Endothelial cell of umbilical vein (primary cell): ENCODE measurements around the gene PTGER3. TPM values are rescaled to one million over a fixed set of nuclear protein-coding genes. Genes with fewer than 3 reads are reported as not detected.

Experiments
- BruUV-seq: library from RNA; stranded (reverse); fragments of 400-500 nt; replicated peaks from 2 replicates; lab custom pipeline; 2021; lab: Mats Ljungman, UMichigan
- CTCF ChIA-PET: fragments of 300-600, 350-600 bp; sonication (Branson Sonifier 250); formaldehyde crosslinking; loops from one replicate; lab custom pipeline; 2021; ENCODE audit warnings: antibody characterized with exemption, inconsistent platforms; lab: Charles Lee
- POLR2A ChIA-PET: fragments of 300-600, 350-600 bp; sonication (Branson Sonifier 250); formaldehyde crosslinking; loops from one replicate; lab custom pipeline; 2021; ENCODE audit warnings: antibody characterized with exemption, inconsistent platforms; lab: Charles Lee
- DNase-seq: peaks from one replicate; pipeline ENCODE4 v3.0.0-alpha.2; 2011; ENCODE audit warnings: low read depth, low spot score
- FAIRE-seq: peaks from 2 replicates; lab custom pipeline; 2011; peaks lifted over from hg19 to GRCh38; lab: Jason Lieb, UNC
- H2AFZ ChIP-seq: 2 replicates; pipeline ENCODE4 v1.6.0; 2012; ENCODE audit warnings: low read depth, low read length, control low read depth, inconsistent platforms
- H3K27ac ChIP-seq: 2 replicates; pipeline ENCODE4 v1.5.1; 2011; ENCODE audit warnings: low read depth, mild to moderate bottlenecking, control low read depth, low read length, moderate library complexity; ENCODE audit not compliant: insufficient read depth
- H3K27me3 ChIP-seq, 2 experiments: 2 replicates each; pipeline versions ENCODE4 v1.6.0 to v1.6.1; 2011; ENCODE audit warnings: low read length in 2 of 2, mixed read lengths in 1 of 2; ENCODE audit not compliant: control insufficient read depth in 2 of 2, insufficient read depth in 2 of 2
- H3K36me3 ChIP-seq, 2 experiments: 2 replicates in 1 of 2; 3 replicates in 1 of 2; pipeline ENCODE4 v1.5.1; 2011; ENCODE audit warnings: low read length in 2 of 2, mild to moderate bottlenecking in 1 of 2, moderate library complexity in 1 of 2; ENCODE audit not compliant: control insufficient read depth in 2 of 2, insufficient read depth in 2 of 2; ENCODE audit errors: extremely low read depth in 1 of 2
- H3K4me1 ChIP-seq: 3 replicates; pipeline ENCODE4 v1.5.1; 2011; ENCODE audit warnings: mild to moderate bottlenecking, low read length; ENCODE audit not compliant: control insufficient read depth, insufficient read depth; ENCODE audit errors: extremely low read depth
- H3K4me2 ChIP-seq: 2 replicates; pipeline ENCODE4 v1.6.1; 2011; ENCODE audit warnings: low read length, control low read depth, mixed read lengths; ENCODE audit not compliant: insufficient read depth
- H3K4me3 ChIP-seq, 3 experiments: fragments of 200-600 bp in 1 of 3; sonication (generic), shearing (Covaris generic) in 1 of 3; replicated peaks in 1 of 3; 2 replicates each; pipeline ENCODE4 v1.5.1; 2011 to 2016; ENCODE audit warnings: control low read depth in 3 of 3, low read length in 3 of 3, mild to moderate bottlenecking in 2 of 3, inconsistent platforms in 1 of 3, low read depth in 1 of 3, moderate library complexity in 1 of 3; ENCODE audit not compliant: insufficient read depth in 1 of 3
- H3K79me2 ChIP-seq: 2 replicates; pipeline ENCODE4 v1.6.0; 2012; ENCODE audit warnings: low read length, inconsistent platforms; ENCODE audit not compliant: control insufficient read depth, insufficient read depth
- H3K9ac ChIP-seq: replicated peaks from 2 replicates; pipeline ENCODE3; 2011; ENCODE audit warnings: low read length, control low read depth; ENCODE audit not compliant: insufficient read depth; ENCODE audit errors: extremely low read depth
- H3K9me1 ChIP-seq: replicated peaks from 3 replicates; pipeline ENCODE4 v1.6.0; 2011; ENCODE audit warnings: mild to moderate bottlenecking, low read length; ENCODE audit not compliant: control insufficient read depth, insufficient read depth; ENCODE audit errors: extremely low read depth
- H3K9me3 ChIP-seq: replicated peaks from 2 replicates; pipeline ENCODE4 v1.5.1; 2012; ENCODE audit warnings: low read length, inconsistent platforms; ENCODE audit not compliant: control insufficient read depth, insufficient read depth
- H4K20me1 ChIP-seq: replicated peaks from 2 replicates; pipeline ENCODE3; 2011; ENCODE audit warnings: mild to moderate bottlenecking, low read length; ENCODE audit not compliant: control insufficient read depth, insufficient read depth; ENCODE audit errors: extremely low read depth
- EZH2 ChIP-seq: IDR thresholded peaks from 2 replicates; pipeline ENCODE4 v1.6.1; 2012; ENCODE audit warnings: borderline replicate concordance, low read depth, mild to moderate bottlenecking, moderate library complexity, low read length, inconsistent platforms; ENCODE audit not compliant: severe bottlenecking
- FOS ChIP-seq: IDR thresholded peaks from 2 replicates; pipeline ENCODE4 v1.6.1; 2011; ENCODE audit warnings: mild to moderate bottlenecking, low read length, moderate library complexity, borderline replicate concordance; ENCODE audit not compliant: insufficient read depth
- GATA2 ChIP-seq: IDR thresholded peaks from 2 replicates; pipeline ENCODE4 v1.7.0; 2011; ENCODE audit warnings: low read depth, mild to moderate bottlenecking, moderate library complexity, mixed read lengths, low read length; ENCODE audit not compliant: insufficient read length, insufficient read depth
- JUN ChIP-seq: IDR thresholded peaks from 2 replicates; pipeline ENCODE4 v1.6.1; 2011; ENCODE audit warnings: borderline replicate concordance, low read depth; ENCODE audit not compliant: insufficient read length, insufficient read depth
- MYC ChIP-seq: IDR thresholded peaks from one replicate; pipeline ENCODE4 v1.6.1; 2011; ENCODE audit warnings: mild to moderate bottlenecking, low read depth, low read length
- POLR2A ChIP-seq: IDR thresholded peaks from 2 replicates; pipeline ENCODE4 v1.6.1; 2012; ENCODE audit warnings: low read depth, mild to moderate bottlenecking, control low read depth, low read length
- POLR2AphosphoS5 ChIP-seq: IDR thresholded peaks from 2 replicates; pipeline ENCODE4 v1.6.1; 2012; ENCODE audit warnings: low read depth, mild to moderate bottlenecking, control low read depth, low read length, moderate library complexity; ENCODE audit not compliant: insufficient read depth
- dilution Hi-C: fragments of 300-500 bp; cut with MboI; formaldehyde crosslinking; loops from one replicate; pipeline ENCODE4 v1.15.0; 2019; ENCODE audit warnings: low sequenced_read_pairs; ENCODE audit not compliant: extremely low pct_ligation_motif_present
- intact Hi-C: fragments of 100-400 bp; cut with micrococcal nuclease; formaldehyde crosslinking; loops from one replicate; pipeline ENCODE4 v1.10.0; 2022
- polyA plus RNA-seq, 4 experiments: library from polyadenylated mRNA; depleted of rRNA in 3 of 4; stranded (reverse) in 3 of 4; unstranded in 1 of 4; fragments of >200 nt; gene quantifications; 2 replicates each; pipeline versions ENCODE4 v1.2.1 to v1.2.3, GENCODE V29; 2011 to 2012; ENCODE audit warnings: missing spikeins in 1 of 4
- total RNA-seq: library from RNA; stranded (reverse); gene quantifications from 2 replicates; pipeline ENCODE4 v1.2.3, GENCODE V29; 2021
- TF ChIP-seq, protein P1 (sequence below): IDR thresholded peaks from 2 replicates; pipeline ENCODE4 v1.6.1; 2011; ENCODE audit not compliant: insufficient read depth, insufficient read length
- TF ChIP-seq, protein P2 (sequence below), 2 donors: IDR thresholded peaks; 1 replicate in 1 of 2; 2 replicates in 1 of 2; pipeline ENCODE4 v1.5.1; 2011; ENCODE audit warnings: low read length in 2 of 2, mild to moderate bottlenecking in 2 of 2, moderate library complexity in 2 of 2, control low read depth in 1 of 2, inconsistent platforms in 1 of 2, low read depth in 1 of 2; ENCODE audit not compliant: insufficient read depth in 1 of 2; ENCODE audit errors: extremely low read depth in 1 of 2

The PTGER3 gene
- total and polyA plus RNA-seq, 2 donors (not counting 3 experiments of a cell fraction or from before 2014, with no cell fraction given) = 0.01 TPM; not detected in 1

DNA sequence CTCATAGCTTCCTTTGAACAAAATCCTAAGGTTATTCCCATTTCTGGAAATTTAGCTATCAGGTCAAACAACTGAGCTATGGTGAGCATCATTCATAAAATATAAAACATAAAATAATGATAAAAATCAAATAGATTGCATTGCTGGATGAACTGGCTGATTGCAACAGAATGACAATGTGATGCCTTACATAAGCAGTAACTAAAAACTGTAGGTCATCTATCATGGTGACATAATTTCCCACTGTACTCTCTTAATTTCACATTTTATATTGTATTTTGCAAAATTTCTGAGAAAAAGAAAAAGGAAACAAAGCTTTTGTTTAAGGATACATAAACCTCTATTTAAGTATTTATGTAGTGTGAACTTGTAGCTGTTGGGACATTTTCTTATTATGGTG lies 4.6 kb downstream of the PTGER3 start:
- Histone ChIP-seq H2AFZ (no peak overlapping the region), H3K4me3 (no peak overlapping the region), H3K4me1 (peaks cover 9% of the 10 kb centered on the region), H3K9me3 (no peaks in the 10 kb centered on the region), H3K9ac (no peak overlapping the region), H3K4me2 (no peak overlapping the region), H3K27ac (no peak overlapping the region), H3K36me3 (no peaks in the 10 kb centered on the region), H3K9me1 (no peaks in the 10 kb centered on the region), H3K79me2 (no peaks in the 10 kb centered on the region), H4K20me1 (no peaks in the 10 kb centered on the region), H3K27me3 (peaks cover 30 to 44% of the 10 kb centered on the region in 2 experiments)
- BruUV-seq = no TSS peak
- CTCF ChIA-PET = interaction anchor here (1.2 kb wide), 1 partner anchor 9 kb away, joined by 3 read pairs; no protein-coding TSS in a partner anchor
- TF ChIP-seq FOS = no peak
- TF ChIP-seq, protein P1, sequence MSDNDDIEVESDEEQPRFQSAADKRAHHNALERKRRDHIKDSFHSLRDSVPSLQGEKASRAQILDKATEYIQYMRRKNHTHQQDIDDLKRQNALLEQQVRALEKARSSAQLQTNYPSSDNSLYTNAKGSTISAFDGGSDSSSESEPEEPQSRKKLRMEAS = no peak
- TF ChIP-seq EZH2 = no peak
- TF ChIP-seq GATA2 = no peak
- TF ChIP-seq POLR2AphosphoS5 = no peak
- no peak for TF ChIP-seq POLR2A
- TF ChIP-seq, protein P2, sequence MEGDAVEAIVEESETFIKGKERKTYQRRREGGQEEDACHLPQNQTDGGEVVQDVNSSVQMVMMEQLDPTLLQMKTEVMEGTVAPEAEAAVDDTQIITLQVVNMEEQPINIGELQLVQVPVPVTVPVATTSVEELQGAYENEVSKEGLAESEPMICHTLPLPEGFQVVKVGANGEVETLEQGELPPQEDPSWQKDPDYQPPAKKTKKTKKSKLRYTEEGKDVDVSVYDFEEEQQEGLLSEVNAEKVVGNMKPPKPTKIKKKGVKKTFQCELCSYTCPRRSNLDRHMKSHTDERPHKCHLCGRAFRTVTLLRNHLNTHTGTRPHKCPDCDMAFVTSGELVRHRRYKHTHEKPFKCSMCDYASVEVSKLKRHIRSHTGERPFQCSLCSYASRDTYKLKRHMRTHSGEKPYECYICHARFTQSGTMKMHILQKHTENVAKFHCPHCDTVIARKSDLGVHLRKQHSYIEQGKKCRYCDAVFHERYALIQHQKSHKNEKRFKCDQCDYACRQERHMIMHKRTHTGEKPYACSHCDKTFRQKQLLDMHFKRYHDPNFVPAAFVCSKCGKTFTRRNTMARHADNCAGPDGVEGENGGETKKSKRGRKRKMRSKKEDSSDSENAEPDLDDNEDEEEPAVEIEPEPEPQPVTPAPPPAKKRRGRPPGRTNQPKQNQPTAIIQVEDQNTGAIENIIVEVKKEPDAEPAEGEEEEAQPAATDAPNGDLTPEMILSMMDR (IDR thresholded peaks at IDR 0.05; ENCODE audit: extremely low read depth in 1 of 2, insufficient read depth in 1 of 2, low read depth in 1 of 2, low read length in 2 of 2) = no peak
- TF ChIP-seq MYC = no peak
- no peak for TF ChIP-seq JUN
- intact Hi-C loops (no loop called here), dilution Hi-C loops (no loop called here)
- FAIRE-seq (no peak), DNase-seq (no peak)
- POLR2A ChIA-PET = no interaction called here
